ENCODE results near the gene HSFX3. TPM values are rescaled to one million over a fixed set of nuclear protein-coding genes. Genes with fewer than 3 reads are reported as not detected.

HSFX3 gene, protein sequence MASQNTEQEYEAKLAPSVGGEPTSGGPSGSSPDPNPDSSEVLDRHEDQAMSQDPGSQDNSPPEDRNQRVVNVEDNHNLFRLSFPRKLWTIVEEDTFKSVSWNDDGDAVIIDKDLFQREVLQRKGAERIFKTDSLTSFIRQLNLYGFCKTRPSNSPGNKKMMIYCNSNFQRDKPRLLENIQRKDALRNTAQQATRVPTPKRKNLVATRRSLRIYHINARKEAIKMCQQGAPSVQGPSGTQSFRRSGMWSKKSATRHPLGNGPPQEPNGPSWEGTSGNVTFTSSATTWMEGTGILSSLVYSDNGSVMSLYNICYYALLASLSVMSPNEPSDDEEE
- not detected in 2 replicates for total RNA-seq

DNA sequence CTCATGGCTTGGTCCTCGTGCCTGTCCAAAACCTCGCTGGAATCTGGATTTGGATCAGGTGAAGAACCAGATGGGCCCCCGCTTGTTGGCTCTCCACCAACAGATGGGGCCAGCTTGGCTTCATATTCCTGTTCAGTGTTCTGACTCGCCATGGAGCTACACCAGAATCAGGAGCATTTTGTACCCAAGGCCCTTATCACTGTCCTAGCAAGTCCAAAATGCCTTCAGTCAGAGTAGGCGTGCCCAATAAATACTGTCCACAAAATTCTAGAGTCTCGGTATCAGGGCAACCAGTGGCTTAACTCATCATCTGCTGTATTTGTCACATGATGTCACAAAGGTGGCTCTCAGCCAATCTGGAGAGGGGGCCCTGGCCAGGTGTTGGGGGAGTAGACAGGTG is at the start of gene HSFX3:
Gene HSFX3 (minus strand): TSS at position 224 of the 400 bp plus-strand sequence. CDS start 72 bp downstream, at position 152.

DNA sequence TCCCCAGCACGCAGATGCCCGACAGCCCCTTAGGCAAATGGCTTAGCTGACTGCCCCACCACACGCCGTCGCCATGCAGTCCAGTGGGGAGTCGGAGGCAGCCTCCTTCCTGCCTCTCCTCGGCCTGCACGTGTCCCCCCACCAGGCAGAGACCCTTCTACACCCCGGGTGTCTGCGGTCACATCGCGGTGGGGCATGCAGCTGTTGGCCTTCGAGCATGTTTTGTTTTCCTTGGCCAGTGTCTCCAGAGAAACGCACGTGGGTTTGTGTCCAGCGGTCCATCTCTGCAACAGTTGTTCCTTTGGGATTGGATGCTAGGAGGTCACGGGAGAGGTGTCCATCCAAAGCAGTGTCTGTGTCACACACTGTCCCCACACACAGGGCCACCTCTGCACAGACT is 45.5 kb upstream of the HSFX3 start, which contains the start of gene HSFX2:
Gene HSFX2 (minus strand): TSS at position 101 of the 400 bp plus-strand sequence. CDS start 614 bp downstream, outside the sequence.

DNA sequence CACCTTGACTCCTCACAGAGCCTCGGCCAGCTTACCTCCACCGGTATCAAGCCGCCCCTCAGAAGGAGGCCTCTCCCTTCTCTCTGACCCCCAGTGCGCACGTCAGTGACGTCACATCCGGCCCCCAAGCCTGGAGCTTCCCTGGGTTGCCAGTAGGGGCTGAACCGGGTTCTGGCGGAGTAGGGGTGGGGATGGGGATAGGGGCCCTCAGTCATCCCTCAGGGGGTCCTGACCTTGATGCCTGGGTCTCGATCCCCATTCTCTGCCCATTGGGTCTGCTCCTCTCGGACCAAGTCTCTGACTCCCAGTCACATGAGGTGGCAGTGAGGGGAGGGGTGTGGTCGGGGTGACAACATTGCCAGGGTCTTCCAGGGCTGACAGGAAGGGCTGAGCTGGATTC is 37.6 kb upstream of the HSFX3 start, which contains the start of gene MAGEA9B:
Gene MAGEA9B (minus strand): TSS at position 101 of the 400 bp plus-strand sequence. CDS start 4,280 bp downstream, outside the sequence.

DNA sequence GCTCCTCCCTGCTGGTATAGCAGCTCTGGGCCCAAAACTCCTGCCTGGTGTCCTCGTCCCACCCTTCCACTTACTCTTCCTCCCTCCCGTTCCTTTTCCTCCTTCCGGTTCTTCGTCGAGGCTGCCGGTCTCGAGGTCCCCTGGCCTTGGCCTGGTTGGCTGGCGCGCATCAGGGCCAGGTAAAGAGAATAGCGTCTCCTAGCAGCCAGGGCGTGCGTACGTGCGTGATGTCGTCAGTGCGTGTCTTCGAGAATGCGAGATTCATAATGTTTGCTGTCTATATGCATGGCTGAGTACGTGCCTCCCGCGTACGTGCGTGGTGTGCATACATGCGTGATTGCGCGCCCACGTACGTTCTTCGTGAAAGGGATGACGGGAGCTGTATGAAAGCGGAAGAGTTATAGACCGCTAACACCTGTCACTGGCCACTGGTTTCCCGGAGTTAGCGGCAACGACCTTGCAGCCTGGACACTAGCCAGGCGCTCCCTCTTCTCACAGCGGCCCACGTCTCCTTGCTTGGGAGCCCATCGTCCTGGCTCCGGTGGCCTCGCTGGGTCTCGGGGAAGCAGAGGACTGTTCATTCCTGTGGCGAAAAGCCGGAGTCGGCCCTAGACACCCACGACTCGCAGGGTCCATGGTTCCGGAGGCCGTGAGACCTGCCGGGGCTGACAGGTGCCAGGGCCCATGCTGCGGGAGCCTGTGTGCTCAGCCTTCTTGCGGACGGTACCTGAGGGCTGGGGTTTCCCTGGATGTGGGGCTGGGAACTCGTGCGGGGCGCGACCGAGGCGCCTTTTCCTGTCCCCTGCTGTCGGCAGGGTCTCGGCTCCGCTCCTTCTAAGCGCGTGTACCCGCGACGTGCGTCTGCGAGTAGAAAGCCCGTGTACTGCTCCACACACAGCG is 8.9 kb downstream of the HSFX3 start, which contains the start of gene EOLA1:
Gene EOLA1 (plus strand): TSS at position 392 of the 900 bp plus-strand sequence. CDS start 4,619 bp downstream, outside the sequence.

DNA sequence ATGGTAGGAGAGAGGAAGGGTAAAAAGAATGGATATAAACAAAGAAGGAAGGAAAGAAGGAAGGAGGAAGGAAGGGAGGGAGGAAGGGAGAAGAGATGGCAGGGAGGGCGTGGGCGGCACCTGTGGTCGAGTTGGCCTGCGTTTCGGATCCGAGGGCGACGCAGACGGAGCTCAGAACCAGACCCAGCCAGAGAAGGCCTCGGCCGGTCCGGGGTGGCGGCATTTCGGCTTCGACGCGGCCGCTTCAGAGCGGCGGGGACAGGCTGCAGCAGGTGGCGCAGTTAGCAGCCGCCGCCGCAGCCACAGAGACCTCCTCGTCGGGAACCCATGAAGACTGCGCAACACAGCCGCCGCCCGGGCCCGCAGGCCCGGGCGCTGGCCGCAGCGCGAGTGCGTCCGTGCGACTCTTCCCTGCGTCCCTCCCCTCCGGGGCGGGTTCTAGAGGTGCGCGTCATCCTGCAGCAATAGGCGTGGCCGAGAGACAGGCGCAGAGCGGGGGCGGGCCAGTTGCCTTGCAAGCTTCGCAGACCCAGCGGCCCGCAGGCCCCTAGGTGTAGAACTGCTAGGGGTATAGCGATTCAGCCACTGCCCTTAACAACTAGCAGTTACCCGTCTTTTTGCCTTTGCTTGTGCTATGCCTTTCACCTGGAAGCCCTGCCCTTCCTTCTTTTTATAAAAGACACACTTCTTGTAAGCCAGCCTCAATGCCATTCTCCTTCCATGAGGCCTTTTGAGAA is 44.6 kb downstream of the HSFX3 start, which contains the start of gene IDS:
Gene IDS (minus strand): TSS at position 392 of the 737 bp plus-strand sequence. CDS start 169 bp downstream, at position 223.

Other genes with a start within 250 kb of the HSFX3 start
- gene IDS, start 44.6 kb downstream of the HSFX3 start, total RNA-seq: 20.4 and 26.1 TPM in 2 replicates
- 10.6 and 12.0 TPM in 2 replicates for gene EOLA1, start 8.9 kb downstream of the HSFX3 start, total RNA-seq
- gene MAGEA9B, start 37.5 kb upstream of the HSFX3 start, total RNA-seq: not detected in 2 replicates
- 0.50 TPM in 1 of 2 replicates, not detected in the other for gene HSFX2, start 45.4 kb upstream of the HSFX3 start, total RNA-seq
- gene TMEM185A, start 81.9 kb upstream of the HSFX3 start, total RNA-seq: 6.4 and 8.6 TPM in 2 replicates
- not detected in 2 replicates for gene MAGEA11, start 162.1 kb upstream of the HSFX3 start, total RNA-seq
- gene HSFX1, start 224.1 kb upstream of the HSFX3 start, total RNA-seq: 0.15 TPM in 1 of 2 replicates, not detected in the other
- not detected in 2 replicates for gene MAGEA9, start 232.0 kb upstream of the HSFX3 start, total RNA-seq